Measurements from ENCODE around the gene LRRC74B.
"Not testable (repeated sequence)": the region's sequence is repeated elsewhere in the genome, so short reads cannot be mapped to it uniquely, and the experiment has no call there.

The LRRC74B gene

DNA sequence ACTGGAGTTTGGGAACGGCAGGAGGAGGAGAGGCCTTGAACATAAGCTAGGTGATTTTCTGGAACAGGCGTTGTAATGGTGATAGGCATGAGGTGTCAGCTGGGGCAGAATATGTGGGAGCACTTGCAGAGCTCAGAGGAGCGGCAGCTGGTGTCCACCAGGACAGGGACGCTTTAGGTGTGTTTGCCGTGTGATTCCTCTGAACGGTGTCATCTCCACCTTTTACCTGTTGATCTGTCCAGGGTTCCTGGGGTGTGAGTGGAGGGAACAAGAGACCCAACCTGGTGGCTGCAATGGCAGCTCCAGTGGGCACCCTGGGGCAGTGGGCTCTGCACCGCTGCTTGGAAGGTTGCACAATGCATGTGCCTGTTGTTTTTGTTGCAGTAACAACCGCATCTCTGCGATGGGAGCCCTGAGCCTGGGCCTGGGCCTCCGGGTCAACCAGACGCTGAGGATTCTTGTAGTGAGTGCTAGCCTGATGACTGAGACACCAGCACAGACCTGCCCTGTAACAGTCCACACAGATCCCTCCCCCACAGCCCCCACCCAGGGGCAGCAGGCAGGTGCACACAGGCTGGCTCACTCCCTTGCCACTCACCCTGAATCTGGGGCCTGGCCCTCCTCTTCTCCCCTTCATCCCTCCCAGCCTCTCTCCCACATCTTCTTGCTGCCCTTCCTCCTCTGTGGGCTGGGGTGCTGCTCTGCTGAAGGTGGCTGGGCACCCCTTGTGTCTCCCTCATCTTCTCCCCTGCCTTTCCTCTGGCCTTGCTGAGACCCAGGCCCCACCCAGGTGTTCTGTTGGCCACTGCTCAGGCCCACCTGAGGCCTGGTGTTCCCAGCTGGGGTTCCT is 9.2 kb downstream of the LRRC74B start:
- DNase-seq, result no peak

DNA sequence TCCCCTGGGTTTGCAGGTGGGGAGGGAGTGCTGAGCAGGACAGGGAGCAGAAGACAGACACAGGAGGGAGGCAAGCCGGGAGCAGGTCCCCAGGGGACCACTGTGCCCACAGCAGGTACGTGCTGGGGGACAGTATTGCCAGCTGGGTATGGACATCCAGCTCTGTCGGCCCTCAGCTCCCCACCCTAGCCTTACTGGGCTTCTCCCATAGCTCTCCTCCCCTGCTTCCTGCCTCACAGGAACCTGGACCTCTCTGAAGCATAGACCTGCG is 9.8 kb downstream of the LRRC74B start:
- DNase-seq, result no peak

DNA sequence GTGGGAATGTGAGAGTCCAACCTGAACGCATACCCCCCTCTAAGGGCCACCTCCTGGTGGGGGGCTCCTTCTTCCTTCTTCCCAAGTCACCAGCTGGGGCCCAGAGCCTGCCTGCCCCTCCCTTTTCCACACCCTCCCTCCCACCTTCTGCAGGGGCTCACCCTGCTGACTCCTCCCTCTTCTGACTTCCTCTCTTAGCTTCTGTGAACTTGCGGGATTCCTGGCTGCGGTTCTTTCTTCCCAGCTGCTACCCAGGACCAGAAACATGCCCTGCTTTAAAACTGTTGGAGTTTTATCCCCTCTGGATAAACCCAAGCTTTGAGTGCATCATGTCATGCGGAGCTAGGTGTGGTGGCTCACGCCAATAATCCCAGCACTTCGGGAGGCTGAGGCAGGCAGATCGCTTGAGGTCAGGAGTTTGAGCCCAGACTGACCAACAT is 10.2 kb downstream of the LRRC74B start:
- DNase-seq, result no peak

DNA sequence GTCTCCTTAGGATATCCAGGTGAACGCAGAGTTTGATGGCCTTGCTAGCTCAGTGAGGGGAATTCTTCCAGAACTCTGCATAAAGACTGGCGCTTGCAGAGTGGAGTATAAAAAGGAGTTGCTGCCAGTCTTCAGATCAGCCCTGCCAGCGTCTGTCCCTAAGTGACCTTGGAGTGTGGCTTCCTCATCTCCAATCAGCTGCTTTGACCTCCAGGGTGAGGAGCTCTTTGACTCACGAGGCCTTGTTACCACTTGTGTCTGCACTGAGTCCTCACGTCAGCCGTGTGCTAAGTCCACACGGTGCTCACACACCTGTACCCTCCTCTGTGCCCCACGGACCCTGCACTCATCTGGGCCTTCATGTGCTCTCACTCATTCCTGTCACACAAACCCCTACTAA is 14.6 kb downstream of the LRRC74B start:
- not testable (repeated sequence) for DNase-seq

DNA sequence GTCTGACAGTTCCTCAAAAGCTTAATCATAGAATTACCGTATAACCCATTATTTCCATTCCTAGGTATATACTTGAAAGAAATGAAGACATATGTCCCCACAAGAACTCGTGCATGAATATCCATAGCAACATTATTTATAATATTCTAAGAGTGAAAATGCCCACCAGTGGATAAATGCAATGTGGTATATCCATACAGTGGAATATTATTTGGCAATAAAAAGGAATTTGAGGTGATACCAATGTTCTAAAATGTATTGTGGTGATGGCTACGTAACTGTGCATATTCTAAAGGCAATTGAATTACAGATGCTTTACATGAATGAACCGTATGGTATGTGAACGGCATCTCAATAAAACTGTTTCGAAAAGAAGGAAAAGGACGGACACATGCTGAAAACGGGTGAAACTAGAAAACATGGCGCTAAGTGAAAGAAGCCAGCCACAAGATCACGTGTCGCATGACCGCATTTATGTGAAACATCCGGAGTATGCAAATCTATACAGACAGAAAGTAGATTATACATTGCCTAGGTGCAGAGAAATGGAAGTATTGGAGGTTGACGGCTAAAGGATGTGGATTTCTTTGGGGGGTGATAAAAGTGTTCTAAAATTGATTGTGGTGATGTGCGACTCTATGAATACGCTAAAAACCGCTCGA is 16.0 kb downstream of the LRRC74B start:
- not testable (repeated sequence) for DNase-seq

DNA sequence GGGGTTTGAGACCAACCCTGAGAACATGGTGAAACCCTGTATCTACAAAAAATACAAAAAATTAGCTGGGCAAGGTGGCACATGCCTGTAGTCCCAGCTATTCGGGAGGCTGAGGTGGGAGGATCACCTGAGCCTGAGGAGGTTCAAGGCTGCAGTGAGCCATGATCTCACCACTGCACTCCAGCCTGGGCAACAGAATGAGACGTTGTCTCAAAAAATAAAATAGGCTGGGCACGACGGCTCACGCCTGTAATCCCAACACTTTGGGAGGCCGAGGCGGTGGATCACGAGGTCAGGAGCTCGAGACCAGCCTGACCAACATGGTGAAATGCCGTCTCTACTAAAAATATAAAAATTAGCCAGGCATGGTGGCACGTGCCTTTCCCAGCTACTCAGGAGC is 18.7 kb downstream of the LRRC74B start:
- not testable (repeated sequence) for DNase-seq

DNA sequence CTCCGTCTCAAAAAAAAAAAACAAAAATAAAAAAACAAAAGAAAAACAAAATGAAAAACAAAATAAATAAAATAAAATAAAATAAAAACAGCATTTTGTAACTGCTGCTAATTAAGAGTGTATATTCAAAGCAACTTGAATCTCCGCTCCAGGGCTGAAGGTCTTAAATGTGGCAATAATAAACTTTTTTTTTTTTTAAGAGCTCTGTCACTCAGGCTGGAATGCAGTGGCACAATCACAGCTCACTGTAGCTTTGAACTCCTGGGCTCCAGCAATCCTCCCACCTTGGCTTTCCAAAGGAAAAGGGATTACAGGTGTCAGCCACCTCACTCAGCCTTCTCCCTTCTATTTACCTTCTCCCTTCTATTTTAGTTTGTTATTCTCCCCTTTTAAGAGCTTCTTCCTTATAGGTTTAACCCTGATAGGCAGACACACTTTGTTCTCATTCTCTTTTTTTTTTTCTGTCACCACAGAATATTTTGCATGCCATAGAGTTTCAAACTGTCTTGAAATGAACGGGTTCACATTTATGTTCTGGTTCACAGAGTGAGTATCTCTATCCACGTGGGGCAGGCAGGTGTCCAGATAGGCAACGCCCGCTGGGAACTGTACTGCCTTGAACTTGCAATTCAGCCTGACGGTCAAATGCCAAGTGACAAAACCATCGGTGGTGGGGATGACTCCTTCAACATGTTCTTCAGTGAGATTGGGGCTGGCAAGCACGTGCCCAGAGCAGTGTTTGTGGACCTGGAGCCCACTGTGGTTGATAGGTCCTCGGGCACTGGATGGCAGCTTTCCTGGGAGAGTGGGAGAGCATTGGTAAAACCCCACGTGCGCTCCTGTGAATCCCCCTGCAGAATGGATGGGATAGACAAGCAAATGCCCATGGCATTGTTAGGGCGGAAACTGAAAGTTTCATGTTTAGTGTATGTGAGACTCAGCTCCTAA is 19.4 kb downstream of the LRRC74B start:
- no peak for DNase-seq

DNA sequence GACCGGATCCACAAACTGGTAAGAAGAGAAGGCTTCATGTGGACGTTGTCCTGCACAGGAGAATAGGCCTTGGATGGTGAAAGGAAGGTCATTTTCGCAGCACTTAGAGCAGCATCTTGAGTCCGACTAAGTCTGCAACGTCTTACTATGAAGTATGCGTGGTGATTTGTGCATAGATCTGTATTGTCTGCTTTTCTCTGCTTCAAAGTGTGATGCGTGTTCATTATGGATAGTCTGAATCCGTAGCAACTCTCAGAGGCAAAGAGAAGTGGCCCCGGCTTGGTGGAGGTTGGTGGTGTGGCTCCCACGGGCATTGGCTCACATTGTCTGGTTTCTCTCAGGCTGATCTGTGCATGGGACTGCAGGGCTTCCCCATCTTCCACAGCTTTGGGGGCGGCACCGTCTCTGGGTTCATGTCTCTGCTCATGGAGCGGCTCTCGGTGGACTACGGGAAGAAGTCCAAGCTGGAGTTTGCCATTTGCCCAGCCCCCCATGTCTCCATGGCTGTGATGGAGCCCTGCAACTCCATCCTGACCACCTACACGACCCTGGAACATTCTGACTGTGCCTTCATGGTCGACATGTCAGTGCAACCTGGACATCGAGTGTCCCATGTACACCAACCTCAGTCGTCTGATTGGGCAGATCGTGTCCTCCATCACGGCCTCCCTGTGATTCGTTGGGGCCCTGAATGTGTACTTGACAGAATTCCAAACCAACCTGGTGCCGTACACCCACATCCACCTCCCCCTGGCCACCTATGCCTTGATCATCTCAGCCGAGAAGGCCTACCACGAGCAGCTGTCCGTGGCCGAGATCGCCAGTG is 21.5 kb downstream of the LRRC74B start:
- no peak for DNase-seq

DNA sequence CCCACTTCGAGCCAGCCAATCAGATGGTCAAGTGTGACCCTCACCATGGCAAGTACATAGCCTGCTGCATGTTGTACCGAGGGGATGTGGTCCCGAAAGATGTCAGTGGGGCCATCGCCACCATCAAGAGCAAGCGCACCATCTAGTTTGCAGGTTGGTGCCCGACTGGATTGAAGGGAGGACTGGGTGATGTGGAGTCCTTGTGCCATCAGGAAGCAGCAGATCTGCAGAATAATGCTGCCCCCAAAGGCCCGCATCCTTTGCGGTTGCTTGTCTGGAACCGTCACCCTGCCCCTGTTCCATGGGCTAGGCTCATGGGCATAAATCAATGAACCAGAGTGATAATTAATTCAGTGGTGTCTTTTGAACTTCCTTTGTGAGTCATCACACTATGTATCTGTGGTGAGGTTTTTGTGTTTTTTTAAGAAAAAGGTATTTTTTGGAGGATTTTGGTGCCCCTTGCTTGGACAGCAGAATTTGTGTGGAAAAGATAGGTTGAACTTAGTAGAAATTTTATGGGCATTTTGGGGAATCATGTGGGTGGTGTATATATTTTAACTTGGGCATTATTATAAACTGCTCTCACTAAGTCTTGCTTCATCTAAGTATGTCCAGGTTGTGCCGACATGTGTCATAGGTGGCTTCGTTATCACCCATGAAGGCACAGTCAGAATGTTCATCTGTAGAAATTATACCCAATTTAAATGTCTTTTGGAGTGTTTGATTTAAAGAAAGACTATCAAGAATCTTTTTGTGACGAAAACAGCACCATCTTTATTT is 22.3 kb downstream of the LRRC74B start:
- DNase-seq, result no peak

DNA sequence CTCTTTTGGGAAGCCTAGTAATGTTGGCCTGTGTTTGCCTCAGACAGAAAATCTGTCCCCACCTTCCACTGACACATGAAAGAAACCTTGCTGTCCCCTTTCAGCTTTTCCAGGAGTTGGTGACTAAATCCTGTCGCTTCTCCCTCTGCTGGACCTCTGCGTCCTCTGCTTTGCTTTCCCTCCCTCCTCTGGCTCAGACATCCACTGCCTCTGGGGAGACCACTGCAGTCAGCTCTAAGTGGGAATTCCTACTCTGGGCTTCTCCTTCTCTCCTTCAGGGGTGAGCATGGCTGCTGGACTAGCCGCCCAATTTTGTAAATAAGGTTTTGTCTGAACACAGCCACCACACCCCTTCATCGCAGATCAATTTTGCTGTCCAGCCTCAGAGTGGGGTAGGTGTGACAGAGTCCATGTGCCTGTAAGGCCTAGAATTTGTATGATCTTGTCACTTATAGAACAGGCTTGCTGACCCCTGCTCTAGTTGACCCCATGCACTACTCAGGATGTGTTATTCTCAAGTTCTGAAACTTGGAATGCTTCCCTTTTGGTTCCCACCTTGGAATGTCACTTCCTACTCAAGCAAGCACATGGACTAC is 23.0 kb downstream of the LRRC74B start:
- no peak for DNase-seq

DNA sequence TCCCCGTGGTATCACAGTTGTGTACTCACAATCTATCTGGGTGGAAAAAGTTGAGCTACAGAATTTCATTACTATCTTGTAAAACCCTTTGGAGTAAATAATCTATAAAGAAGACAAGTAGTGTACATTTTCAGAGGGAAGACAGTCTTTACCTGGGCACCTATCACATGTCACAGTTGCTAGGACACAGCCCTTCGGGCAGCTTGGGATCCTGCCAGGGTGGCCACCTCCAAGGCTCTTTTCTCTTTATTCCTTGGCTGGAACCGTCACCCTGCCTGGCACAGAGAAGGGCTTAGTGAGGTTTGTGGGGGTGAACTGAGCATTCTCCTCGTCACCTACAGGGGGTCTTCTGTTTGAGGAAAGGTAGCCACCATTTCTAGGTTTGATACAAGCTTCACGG is 23.6 kb downstream of the LRRC74B start:
- DNase-seq, result no peak

DNA sequence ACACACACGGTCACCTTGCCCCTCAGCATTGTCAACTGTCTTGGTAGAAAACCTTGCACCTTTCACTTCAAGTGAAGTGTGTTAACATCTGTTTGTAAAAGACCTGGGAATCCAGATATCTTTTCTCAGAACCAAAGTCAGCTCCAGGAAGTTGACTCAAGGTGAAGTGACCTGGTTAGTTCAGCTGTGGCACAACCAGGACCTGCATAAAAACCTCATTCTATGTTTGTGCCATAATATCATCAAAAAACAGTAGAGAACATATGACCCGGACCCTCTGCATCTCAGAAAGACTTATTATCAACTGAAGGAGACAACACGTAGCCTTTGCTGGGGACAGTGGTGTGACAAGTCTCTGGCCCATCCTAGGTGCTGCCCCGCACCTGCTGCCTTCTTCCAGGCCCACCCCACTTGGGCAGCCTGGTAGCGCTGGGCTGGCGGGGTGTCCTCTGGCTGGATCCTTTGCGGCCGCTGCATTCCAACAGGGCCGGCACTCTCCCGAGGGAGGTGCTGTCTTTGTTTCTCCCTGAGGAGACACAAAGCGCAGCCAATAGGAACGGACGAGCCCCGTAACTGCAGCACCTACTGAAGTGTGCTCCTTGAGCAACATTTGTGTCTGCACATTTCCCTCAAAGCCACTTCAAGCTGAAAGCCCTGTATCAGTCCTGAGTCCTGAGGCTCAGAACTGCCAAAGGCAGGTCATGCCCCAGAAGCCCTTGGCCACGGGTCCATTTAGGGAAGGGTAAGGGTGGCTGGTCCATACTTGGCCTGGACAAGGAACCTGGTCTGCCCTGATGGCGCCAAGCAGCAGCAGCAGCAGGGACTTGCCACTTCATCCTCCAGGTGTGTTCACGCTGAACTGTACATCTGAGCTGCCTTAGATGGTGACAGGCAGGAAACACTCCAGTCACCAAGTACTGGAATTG is 25.2 kb downstream of the LRRC74B start:
- no peak for DNase-seq

DNA sequence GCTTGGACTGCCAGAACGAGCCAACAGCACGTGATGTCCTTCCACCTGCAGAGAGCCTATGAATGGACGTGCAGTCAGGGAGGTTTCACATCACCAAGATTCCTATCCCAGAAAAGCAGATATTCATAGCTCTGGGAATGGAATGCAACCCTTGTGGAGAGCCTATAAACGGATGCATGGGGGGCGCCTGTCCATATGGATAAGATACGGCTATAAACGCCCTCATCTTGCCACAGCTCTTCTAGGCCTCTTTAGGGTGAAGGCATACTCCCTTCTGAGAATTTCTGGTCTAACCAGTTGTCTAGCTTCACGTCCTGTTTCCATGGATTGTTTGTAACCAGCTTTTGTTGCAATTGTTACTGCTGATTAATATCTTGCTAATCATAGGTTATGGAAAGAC is 26.1 kb downstream of the LRRC74B start:
- not testable (repeated sequence) for DNase-seq

DNA sequence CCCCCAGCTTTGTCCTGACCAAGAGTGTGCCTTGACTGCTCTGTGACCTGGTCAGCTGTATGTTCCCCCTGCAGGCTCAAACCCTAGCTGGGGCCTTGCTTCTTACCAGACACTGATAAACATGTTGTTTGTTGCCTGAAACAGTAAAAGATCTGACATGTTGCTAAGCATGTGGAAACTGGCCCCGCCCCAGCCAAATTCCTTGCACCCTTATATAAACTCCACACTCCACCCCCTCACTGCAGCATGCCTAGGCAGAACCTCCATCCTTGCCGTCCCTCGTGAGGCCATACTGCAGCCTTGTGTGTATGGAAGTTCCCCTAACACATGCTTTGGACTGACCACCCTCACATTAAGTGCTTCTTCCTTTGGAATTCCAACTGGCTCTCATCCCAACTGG is 27.3 kb downstream of the LRRC74B start:
- no peak for DNase-seq

DNA sequence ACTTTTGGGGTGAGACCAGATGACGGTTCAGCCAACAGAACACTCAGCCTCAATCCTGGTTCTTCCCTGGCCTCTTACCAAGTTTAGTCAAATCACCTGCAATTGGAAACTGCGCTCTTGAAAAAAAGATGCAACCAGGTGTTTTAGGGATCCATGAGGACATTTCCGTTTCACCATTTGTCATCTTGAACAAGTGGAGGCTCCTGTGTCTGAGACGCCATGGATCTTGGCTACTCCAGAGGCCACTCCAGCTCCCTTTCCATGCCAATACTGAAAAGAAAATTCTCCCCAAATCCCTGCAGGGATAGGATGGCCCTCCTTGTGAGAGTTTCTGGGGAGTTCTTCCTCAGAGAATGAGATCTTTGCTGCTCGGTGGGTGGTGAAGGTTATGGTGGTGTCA is 27.7 kb downstream of the LRRC74B start:
- no peak for DNase-seq

DNA sequence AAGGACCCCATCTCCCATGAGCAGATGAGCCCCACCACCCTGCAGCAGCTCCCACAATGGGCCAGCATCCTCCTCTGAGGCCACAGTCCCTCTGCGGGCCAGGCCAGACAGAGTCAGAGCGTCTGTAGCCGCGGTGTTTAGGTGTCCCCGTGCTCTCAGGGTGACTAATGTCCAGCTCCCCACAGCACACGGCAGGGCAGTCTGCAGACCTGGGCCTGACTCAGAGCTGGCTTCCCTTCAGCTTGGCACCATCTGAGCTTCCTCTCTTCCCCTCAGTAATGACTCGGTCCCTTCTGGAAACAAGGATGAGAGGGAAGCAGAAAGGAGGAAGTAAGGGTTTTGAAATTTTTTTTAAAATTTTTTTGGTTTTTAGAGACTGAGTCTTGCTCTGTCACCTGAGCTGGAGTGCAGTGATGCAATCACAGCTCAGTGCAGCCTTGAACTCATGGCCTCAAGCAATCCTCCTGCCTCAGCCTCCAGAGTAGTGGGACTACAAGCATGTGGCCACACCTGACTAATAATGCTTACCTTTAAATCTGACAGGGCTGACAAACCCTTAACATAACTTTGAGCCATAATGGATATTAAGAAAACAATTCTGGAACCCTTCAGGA is 28.5 kb downstream of the LRRC74B start:
- DNase-seq, result peak; percentile 59

DNA sequence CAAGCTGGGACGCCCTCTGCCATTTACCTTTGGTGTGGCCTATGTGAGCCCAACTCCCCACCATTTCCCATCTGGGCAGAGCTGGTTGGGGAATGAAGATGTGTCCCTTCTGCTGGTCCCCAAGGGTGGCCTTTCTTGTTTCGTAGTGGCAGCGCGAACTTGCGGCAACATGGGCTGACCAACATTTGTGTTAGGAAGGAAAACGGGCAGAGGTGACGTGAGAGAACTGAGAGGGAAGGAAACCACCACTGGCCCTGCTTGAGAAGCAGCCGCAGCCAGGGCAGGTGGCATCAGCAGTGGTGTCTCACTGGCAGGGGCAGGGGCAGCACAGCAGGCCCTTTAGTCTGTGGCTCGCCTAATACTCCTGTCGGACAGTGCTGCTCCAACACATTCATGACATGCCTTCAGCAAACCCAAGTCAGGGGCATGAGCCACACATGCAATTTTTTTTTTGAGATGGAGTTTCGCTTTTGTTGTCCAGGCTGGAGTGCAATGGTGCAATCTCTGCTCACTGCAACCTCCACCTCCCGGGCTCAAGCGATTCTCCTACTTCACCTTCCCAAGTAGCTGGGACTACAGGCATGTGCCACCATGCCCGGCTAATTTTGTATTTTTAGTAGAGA is 29.9 kb downstream of the LRRC74B start:
- DNase-seq, result no peak

DNA sequence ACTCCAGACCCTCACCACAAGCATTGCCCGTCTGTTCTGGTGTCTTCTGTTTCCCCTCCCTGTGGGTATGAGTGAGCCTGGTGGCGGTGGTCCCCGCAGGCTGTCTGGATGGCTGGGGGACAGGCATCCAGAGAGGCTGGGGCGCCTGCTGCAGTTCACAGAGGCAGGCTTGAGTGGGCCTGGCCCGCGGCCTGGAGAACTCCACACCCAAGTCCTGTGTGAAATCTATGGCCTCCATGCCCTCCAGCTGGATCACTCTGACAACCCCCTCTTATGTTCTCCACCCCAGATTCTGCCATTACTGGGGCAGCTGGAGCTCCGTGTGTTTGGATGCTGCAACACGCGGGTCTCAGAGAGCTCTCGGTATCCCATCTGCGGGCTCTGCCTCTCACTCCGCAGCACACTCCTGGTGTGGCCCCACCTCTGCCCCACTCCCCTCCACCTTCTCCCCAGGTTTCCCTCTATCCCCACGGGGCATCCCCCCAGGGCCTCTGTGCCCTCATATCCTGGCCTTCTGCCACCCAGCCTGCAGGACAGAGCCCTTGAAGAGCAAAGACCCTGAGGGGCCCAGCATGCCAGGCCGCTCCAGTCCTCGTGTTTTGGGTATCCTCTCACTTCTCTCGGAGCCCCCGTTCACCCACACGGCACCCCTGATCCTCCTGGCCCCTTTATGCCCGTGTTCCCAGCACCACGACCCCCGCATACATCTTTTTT is 31.3 kb downstream of the LRRC74B start:
- DNase-seq, result no peak

All from fibroblast of skin of abdomen (primary cell).